Endothelial cell of umbilical vein (primary cell): Measurements from ENCODE around the gene TTC31.

Experiments used
- POLR2A ChIP-seq: IDR thresholded peaks from 2 replicates; pipeline ENCODE4 v1.6.1; 2012; ENCODE audit warnings: low read depth, mild to moderate bottlenecking, control low read depth, low read length
- POLR2AphosphoS5 ChIP-seq: IDR thresholded peaks from 2 replicates; pipeline ENCODE4 v1.6.1; 2012; ENCODE audit warnings: low read depth, mild to moderate bottlenecking, control low read depth, low read length, moderate library complexity; ENCODE audit not compliant: insufficient read depth

- TF ChIP-seq POLR2A (no peak), POLR2AphosphoS5 (no peak)
Observed at GRCh38 chr2:74540291-74540690, 57.4 kb downstream of the TTC31 start.
